Inflammatory macrophage (primary cell): ENCODE measurements around the gene EIF2S1.
"Not testable (repeated sequence)": the region's sequence is repeated elsewhere in the genome, so short reads cannot be mapped to it uniquely, and the experiment has no call there.

Experiments used
- DNase-seq, 2 donors: peaks; one replicate each; pipeline ENCODE4 v3.0.0-alpha.2; 2020 to 2022
- total RNA-seq, 18 experiments: gene quantifications; one replicate each; lab custom pipeline; 2026; ENCODE audit warnings: mixed read lengths in 6 of 18, inconsistent platforms in 2 of 18; lab: John Stamatoyannopoulos, UW

Gene EIF2S1
- total RNA-seq: 65.6 to 154 (median 118) reads per million in 18 experiments

DNA sequence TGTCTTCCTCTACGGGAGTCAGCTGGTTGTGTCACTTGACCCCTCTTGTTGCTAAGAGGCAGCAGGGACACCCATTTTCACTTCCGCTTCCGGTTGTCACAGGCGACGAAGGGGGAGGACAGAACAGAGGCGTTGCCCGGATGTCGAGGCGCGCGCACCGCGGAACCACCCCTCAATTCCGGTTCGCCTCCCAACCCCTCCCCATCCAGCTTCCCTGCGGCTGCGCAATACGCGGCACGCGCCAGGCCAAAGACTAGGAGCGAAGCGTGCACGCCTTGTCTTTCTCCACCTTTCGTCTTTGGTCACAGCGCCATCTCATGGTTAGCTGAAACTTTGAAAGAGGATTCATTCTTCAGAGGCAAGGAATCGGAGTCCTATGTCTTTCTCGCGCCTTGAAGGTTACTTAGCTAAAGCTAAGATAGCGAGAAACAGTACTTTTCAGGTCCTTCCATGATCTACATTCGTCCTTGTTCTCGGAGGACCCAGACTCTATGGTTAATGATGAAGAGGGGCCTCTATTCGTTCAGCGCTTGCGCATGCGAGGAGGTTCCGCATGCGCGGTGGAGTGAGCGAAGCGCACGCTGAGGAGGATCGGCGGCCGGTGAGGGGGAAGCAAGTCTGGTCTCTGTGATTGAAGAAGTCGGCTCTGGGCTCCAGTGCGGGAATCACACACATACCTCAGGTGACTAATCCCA is at the start of gene EIF2S1, which contains the start of gene ATP6V1D:
TSS of gene EIF2S1 (plus strand) at position 554 of the 695 bp plus-strand sequence. CDS start 4,440 bp downstream, outside the sequence.
TSS of gene ATP6V1D (minus strand) at position 30 of the 695 bp plus-strand sequence. CDS start 106 bp downstream, outside the sequence.
- DNase-seq: peak; percentile 99 to 100

DNA sequence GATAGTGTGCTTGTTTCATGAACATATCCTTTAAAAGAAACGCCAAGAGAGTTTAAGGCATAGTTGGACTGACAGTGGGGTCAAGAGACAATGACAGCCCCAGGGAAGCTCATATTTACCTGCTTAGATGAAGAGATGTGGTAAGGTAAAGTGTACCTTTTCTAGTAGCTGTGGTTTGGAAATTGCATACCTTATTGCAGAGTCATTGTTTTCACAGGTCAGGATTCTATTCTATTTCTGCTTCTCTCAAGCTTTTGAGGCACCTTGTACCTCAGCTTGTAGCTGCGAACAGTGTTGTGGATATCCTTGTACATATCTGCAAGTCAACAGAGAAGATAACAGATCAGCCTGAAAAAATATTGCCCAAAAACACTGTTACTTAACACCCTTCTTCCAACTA is 48.3 kb upstream of the EIF2S1 start:
- DNase-seq: no peak

DNA sequence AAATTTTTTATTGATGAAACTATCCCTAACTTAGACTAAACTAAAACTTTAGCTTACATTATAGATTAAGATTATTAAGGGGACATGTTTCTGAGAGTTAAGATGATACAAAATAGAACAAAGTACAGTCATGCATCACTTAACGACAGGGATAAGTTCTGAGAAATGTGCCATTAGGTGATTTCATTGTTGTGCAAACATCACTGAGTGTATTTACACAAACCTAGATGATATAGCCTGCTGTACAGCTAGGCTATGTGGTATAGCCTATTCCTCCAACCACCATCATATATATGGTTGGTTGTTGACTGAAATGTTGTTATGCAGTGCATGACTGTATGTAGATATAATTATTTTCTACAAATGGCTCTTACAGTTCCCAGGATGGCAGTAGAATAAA is 47.0 kb upstream of the EIF2S1 start:
- DNase-seq: no peak

DNA sequence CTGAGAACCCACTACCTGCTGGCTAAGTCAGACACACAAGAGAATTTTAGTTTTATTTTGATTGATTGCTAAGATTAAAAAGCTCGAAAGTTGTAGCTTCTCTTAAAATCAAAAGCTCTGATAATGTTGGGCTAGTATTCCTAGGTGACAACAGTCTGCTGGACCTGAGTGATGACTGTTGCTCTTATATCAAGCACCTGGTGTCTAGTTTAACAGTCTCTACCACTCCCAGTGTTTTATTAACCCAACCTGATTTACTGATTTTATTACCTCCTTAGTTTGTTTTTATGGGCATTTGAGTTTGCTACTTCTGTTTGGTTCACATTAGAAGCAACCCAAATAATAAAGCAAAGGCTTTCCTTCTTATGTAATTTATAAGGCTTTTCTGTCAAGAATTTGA is 42.3 kb upstream of the EIF2S1 start:
- DNase-seq: no peak

DNA sequence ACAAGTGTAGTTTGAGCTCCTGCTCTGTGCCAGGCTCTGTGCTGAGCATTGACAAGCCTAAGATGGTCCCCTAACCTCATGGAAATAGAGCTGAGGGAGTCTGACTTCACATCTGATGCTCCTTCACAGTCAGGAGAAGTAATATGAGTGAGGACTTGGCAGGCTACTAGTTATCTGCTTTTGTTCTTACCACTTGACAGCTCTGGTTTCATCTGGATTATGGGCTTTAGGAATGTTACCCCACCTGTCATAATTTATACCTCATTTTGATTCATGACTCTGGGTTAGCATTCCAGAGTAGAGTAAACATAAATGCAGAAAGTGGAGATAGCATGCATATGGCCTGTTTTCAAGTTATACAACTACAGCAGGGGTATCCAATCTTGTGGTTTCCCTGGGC is 41.0 kb upstream of the EIF2S1 start:
- DNase-seq: no peak

DNA sequence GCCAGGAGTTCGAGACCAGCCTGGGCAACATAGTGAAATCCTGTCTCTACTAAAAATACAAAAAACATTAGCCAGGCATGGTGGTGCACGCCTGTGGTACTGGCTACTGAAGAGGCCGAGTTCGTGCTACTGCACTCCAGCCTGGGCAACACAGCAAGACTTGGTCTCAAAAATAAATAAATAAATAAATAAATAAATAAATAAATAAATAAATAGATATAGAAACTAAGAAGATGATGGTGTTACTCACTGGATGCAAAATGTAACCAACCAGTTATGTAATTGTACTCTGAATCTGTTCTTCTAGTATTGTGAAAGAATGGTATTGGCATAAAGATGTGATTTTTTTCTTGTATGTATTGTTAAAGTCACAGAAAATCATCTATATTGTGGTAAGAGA is 30.5 kb upstream of the EIF2S1 start:
- not testable (repeated sequence) for DNase-seq

DNA sequence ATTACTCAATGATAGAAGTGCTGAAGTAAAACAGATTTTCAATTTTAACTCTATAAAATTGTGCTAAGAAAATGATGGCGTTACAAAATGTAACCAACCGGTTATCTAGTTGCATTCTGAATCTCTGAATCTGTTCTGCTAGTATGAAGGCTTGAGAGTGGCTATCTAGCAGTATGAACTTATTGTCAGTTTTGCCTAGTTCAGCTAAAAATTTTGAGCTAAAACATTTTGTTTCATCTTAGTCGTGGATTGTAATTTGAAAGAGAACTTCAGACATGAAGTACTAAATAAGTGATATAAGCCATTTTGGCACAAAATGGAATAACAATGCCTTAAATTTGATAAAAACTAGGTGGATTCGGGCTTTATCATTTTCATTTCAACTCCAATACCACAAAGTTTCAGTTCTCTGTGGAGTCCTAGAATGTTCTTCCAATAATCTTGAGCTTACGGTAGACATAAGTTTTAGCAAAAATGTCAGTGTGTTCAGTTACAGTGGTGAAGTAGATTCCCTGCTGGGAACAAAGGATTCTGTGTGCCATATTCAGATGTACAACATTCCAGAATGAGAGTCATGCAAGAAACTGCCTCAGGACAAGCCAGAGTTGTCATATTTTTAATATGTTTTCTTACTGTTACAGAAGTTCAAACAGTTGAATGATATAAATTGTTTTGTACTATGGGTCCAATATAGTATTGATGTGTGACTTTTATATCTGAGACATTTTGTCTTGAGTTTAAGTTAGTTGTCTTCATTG is 28.6 kb upstream of the EIF2S1 start:
- no peak for DNase-seq

DNA sequence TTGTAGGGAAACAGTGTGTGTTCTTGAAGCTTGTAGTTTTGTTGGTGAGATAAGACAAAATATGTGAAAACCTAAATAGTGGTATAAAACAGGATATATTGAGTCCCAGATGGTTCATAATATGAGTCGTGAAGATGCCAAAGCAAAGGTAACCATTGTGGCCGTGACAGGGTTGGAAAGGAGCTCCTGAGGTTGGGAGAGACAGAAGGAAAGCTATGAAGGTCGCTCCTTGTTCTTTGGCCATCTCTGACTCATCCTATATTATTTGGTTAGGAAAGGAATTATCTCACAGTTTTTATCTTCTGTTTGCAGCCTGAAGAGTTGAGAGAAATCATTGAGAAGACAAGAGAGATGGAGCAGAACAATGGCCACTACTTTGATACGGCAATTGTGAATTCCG is 27.7 kb upstream of the EIF2S1 start:
- DNase-seq: no peak

DNA sequence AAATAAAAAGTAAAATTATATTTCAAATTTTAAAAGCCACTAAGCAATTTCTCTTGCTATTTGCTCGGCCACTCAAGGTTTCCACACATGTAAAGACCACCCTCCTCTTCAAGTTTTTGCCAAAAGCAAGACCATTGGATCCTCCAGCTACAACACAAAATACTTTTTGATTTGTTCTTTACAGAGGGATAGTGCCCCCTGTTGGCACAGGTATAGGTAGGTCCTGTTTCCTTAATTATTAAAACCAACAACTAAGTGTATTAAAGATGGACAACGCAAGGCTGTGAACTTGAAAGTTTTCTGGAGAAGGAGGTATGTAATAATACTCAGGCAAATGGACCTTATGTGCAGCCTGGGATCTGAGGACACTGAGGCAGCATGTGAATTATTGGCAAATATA is 24.3 kb upstream of the EIF2S1 start:
- DNase-seq: no peak

DNA sequence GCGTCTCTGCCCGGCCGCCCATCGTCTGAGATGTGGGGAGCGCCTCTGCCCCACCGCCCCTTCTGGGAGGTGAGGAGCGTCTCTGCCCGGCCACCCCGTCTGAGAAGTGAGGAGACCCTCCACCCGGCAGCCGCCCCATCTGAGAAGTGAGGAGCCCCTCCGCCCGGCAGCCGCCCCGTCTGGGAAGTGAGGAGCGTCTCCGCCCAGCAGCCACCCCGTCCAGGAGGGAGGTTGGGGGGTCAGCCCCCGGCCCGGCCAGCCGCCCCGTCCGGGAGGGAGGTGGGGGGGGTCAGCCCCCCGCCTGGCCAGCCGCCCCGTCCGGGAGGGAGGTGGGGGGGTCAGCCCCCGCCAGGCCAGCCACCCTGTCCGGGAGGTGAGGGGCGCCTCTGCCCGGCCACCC is 18.9 kb upstream of the EIF2S1 start:
- not testable (repeated sequence) for DNase-seq

DNA sequence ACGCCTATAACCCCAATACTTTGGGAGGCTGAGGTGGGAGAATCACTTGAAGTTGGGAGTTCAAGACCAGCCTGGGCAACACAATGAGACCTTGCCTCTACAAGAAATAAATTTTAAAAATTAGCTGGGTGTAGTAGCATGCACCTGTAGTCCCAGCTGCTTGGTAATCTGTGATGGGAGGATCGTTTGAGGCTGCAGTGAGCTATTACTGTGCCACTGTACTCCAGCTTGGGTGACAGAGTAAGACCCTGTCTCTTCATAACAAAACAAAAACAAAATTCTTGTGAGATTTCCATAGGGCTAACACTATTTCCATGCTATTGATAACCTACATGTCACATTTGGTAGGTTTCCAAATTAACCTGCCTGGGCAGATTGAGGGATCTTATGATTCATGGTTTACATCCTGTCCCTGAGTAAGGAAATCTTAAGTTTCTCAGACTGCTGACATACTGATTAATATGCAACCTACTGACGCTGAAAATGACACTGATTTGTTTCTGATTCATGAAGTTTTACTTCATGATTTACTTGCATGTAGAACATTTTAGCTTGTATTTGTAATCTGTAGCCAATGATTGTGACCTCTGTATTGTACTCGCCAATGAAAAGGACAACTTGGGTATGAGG is 16.4 kb upstream of the EIF2S1 start:
- no peak for DNase-seq

DNA sequence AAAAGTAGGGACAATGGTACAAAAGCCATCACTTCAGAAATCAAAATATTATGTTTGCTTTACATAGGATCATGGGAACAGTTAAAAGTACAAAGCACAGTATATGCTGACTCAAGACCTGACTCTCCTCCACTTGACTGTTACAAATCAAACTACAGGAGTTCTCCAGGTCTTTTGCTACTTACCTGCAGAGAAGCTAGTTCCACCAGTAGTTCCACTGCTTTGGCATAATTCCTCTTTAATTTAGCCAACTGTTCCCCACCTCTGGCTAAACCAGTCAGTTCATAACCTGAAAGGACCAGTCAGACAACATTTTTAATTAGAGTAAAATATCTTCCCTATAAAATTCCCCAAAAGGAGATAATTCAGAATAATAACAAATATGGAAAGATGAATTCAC is 14.5 kb upstream of the EIF2S1 start:
- DNase-seq: no peak

DNA sequence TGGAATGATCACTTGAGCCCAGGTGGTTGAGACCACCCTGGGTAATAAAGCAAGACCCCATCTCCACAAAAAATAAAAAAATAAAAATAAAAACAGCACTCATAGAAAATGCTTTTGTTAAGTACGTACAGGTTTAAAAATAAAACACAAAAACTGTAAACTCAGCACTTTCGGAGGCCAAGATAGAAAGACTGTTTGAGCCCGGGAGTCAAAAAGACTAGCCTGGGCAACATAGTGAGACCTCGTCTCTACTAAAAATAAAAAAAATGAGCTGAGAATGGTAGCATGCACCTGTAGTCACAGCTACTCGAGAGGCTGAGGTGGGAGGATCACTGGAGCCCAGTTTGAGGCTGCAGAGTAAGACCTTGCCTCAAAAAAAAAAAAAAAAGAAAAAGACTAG is 8.1 kb upstream of the EIF2S1 start:
- no peak for DNase-seq

DNA sequence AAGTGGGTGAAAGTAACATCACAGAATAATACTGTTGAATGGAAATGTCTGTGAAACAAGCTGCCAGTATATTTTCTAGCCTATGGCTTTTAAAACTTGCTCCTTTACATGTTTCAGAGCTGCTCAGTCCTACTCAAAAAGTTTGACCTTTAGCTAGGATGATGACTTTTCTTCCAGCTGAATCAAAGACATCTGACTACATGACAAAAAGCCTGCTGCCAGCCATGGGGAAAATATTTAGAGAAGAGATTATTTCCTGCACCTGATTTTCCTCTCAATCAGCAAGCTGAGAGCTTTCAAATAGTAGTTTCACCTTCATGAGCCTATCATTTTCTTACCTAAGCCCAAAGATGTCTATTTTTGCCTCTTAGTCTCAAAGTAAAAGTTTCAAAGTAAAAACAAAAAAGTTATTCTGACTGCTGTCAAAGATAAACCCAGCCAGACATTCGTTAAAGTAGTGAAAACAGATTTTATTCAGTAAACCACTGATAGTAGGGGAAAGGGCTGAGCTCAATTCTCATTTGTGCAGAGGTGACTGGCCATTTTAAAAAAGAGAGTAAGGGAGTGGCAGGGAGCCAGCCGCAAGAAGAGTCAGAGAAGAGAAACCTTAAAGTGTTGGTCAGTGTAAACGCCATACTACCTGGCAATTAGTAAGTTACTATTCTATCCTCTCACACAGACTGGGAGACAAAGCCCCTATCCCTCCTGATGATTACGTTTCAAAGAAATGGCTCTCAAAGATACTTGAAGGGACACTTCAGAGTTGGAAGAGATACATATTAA is 2.8 kb upstream of the EIF2S1 start:
- DNase-seq: peak; percentile 3 to 25

DNA sequence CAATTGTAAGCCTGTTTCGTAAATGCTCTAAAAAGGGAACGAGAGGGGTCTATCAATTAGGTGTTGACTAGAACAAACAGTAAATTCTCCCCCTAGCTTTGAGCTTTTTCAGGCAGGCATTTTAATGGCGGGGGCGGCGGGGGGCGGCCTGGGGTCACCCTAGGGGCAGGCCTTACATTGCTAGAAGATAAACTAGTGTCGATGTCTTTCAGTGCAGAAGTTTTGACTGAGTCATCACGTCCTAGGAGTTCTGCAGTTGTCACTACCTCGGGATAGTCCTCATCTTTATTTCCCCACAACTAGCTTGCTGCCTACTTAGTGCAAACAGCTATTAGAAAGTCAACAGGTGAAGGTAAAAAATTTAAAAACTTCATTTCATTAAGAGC is 2.2 kb upstream of the EIF2S1 start:
- peak in 1 of 2 donors; percentile 13 for DNase-seq

DNA sequence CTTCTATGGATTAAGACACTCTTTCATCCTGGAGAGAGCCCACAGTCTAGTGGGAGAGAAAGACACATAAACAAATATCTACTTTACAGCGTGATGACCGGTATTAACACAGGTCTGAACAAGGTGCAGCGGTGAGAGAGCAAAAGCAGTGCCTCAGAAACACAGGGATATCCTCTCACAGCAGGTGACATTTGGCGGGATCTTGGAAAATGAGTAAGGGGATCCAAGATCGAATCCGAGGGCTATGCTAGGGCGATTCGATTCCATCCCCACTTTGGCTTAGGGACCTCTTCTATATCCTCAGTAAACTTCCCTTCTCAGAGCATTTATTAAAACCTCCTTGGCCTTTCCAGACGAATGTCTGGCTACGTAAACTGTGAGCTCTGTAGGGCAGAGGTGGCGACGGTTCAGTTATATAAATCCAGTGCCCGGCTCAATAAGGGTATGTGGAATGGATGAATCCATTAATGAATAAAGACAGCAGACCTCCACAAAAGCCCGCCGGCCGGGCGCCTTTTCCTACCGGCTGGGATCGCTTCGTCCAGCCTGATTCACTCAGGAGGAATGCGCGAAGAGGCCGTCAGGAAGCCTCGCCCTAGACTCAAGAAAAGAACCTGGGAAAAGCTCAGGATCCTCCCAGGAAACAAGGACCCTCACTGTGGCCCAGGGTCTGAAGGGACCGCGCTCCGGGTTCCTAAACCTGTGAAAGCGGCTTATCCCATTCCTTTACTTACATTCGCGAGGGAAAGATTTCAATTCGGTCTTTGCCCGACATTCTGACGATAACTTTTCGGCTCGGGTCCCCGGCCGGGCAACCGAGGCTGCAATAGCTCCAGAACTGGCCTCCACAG is 979 bp upstream of the EIF2S1 start:
- peak; percentile 6 for DNase-seq

DNA sequence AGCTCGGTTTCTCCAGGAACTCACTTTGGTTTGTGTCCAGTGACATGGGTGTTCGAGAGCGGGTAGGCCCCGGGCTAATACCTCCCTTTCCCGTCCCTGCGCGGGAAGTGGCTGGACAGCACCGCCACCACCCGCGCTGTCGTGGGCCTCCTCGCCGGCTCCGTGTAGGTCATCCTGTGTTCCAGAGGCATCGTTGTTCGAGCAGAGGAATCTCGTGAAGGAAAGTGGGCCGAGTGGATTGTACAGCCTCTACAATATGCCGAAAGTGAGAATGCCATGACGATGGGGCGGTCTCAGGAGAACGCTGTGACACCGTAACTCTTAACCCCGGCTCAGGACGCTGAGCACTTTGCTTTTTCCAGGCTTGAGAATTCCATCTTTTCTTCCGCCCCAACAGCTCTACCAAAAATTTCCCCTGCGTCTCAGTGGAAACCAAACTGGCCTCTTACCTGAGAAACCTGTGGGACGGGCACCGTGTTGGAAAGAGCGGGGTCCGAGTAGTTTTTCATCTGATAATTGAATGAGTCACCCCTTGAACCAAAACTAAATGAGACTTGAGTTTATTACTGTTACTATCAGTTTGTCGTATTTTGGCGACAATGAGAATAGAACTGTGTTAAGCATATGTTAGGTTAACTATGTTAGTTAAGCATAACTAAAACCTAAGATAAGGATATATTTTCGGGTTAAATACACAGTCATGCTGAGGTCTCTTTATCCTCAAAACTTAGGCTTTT is 510 bp downstream of the EIF2S1 start:
- DNase-seq: no peak

DNA sequence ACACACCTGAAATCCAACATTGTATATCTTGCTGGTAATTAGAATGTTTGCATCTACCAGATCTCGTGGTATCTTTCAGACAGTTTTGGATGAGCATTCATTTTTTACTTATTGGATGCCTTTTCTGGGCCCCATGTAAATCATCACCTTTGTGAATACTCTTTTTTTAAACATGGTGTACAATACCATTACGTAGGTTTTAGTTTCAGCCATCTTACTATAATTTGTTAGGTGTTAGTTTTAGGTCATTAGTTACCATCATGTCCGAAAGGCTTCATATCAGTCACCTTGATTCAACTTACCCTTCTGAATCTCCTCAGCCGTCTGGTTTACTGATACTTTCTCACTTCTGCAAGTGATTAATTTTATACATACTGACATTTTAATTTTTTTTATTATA is 5.3 kb downstream of the EIF2S1 start:
- DNase-seq: no peak

DNA sequence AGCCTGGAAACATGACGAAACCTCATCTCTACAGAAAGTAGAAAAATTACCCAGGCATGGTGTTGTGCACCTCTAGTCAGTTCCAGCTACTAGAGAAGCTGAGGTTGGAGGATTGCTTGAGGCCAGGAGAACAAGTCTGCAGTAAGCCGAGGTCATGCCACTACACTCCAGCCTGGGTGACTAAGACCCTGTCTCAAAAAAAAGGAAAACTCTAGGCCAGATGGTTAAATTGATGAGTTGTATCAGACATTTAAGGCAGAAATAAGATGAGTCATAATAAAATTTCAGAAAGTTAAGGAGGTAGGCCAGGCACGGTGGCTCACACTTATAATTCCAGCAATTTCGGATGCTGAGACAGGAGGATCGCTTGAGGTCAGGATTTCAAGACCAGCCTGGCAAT is 10.7 kb downstream of the EIF2S1 start:
- no peak for DNase-seq

DNA sequence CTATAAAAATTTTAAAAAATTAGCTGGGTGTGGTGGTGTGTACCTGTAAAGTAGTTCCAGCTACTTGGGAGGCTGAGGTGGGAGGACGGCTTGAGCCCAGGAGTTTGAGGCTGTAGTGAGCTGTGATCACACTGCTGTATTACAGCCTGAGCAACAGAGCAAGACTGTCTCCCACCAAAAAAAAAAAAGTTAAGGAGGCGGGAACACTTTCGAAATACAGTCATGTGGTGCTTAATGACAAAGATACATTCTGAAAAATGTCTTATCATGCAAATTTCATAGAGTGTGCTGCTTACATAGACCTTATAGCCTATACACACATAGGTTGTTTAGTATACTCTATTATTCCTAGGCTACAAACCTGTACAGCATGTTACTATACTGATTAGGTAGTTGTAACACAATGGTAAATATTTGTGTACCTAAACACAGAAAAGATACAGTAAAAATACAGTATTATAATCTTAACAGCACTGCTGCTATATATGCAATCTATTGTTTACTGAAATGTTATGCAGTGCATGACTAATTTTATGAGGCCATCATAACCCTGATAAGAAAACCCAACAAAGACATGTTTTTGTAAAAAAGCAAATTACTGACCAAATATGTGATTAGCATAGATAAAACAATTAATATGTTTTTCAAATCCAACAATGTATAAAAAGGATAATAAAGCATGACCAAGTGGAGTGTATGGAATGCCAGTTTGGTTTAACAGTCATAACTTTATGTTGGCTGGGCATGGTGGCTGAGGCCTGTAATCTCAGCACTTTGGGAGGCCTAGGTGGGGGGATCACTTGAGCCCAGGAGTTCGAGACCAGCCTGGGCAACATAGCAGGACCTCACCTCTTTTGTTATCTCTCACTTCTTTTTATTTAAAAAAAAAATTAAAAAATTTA is 11.4 kb downstream of the EIF2S1 start:
- peak; percentile 58 to 73 for DNase-seq
